IPS-20b (cell line): ENCODE data around the gene RAB10.
"Not testable (repeated sequence)": the region's sequence is repeated elsewhere in the genome, so short reads cannot be mapped to it uniquely, and the experiment has no call there.

ENCODE experiments used
- H3K27ac ChIP-seq: one replicate; pipeline ENCODE4 v1.5.1; 2013; ENCODE audit warnings: low read length
- H3K27me3 ChIP-seq: 2 replicates; pipeline ENCODE4 v1.6.1; 2013; ENCODE audit warnings: mild to moderate bottlenecking, low read length, inconsistent platforms; ENCODE audit not compliant: insufficient read depth
- H3K36me3 ChIP-seq: 2 replicates; pipeline ENCODE4 v1.6.1; 2013; ENCODE audit warnings: low read depth, mild to moderate bottlenecking, inconsistent platforms, low read length, moderate library complexity; ENCODE audit not compliant: insufficient read depth
- H3K4me1 ChIP-seq: 2 replicates; pipeline ENCODE4 v1.6.1; 2013; ENCODE audit warnings: mild to moderate bottlenecking, control low read depth, inconsistent platforms, low read length, moderate library complexity; ENCODE audit not compliant: insufficient read depth
- H3K4me3 ChIP-seq: 2 replicates; pipeline ENCODE4 v1.5.1; 2013; ENCODE audit warnings: mild to moderate bottlenecking, low read length, inconsistent platforms
- H3K9ac ChIP-seq: 2 replicates; pipeline ENCODE4 v1.6.1; 2013; ENCODE audit warnings: low read depth, mild to moderate bottlenecking, inconsistent platforms, low read length, moderate library complexity
- H3K9me3 ChIP-seq: 2 replicates; pipeline ENCODE4 v1.6.1; 2013; ENCODE audit warnings: mild to moderate bottlenecking, low read depth, low read length, inconsistent platforms; ENCODE audit not compliant: insufficient read depth

RAB10 gene

GRCh38 chr2:26018184-26019055, 15.5 kb upstream of the RAB10 start:
- H3K9ac ChIP-seq = no peak overlapping the region

GRCh38 chr2:26020231-26020640, 13.6 kb upstream of the RAB10 start:
- Histone ChIP-seq H3K27ac (no peak overlapping the region), H3K9ac (no peak overlapping the region), H3K4me1 (no peaks in the 10 kb centered on the region), H3K36me3 (no peaks in the 10 kb centered on the region), H3K9me3 (no peaks in the 10 kb centered on the region), H3K4me3 (no peak overlapping the region), H3K27me3 (no peaks in the 10 kb centered on the region)

More at GRCh38 chr2:26018184-26019055, 15.5 kb upstream of the RAB10 start:
- Histone ChIP-seq H3K36me3 (no peaks in the 10 kb centered on the region), H3K4me1 (no peaks in the 10 kb centered on the region), H3K27me3 (no peaks in the 10 kb centered on the region), H3K9me3 (no peaks in the 10 kb centered on the region), H3K4me3 (no peak overlapping the region), H3K27ac (no peak overlapping the region)

- Histone ChIP-seq H3K4me1 (no peaks in the 10 kb centered on the region), H3K9ac (no peak overlapping the region), H3K27me3 (no peaks in the 10 kb centered on the region)
Measured at GRCh38 chr2:26024260-26024659, 9.6 kb upstream of the RAB10 start.

GRCh38 chr2:26025509-26025908, 8.4 kb upstream of the RAB10 start:
- H3K27ac ChIP-seq = no peak overlapping the region

More at GRCh38 chr2:26024260-26024659, 9.6 kb upstream of the RAB10 start:
- Histone ChIP-seq H3K27ac (no peak overlapping the region), H3K4me3 (no peak overlapping the region), H3K36me3 (no peaks in the 10 kb centered on the region), H3K9me3 (no peaks in the 10 kb centered on the region)

GRCh38 chr2:26028083-26028482, 5.8 kb upstream of the RAB10 start:
- not testable (repeated sequence) for H3K9me3 ChIP-seq, H3K4me1 ChIP-seq, H3K9ac ChIP-seq, H3K27me3 ChIP-seq, H3K4me3 ChIP-seq, H3K27ac ChIP-seq, H3K36me3 ChIP-seq

More at GRCh38 chr2:26025509-26025908, 8.4 kb upstream of the RAB10 start:
- Histone ChIP-seq H3K4me1 (no peaks in the 10 kb centered on the region), H3K9ac (no peak overlapping the region), H3K27me3 (no peaks in the 10 kb centered on the region), H3K4me3 (no peak overlapping the region), H3K9me3 (no peaks in the 10 kb centered on the region), H3K36me3 (no peaks in the 10 kb centered on the region)

- H3K4me3 ChIP-seq = peak overlapping the region; percentile 100
- H3K9me3 ChIP-seq, H3K4me1 ChIP-seq, H3K27me3 ChIP-seq, H3K36me3 ChIP-seq: not testable (repeated sequence)
- peak overlapping the region; percentile 97 for H3K27ac ChIP-seq
- peak overlapping the region; percentile 87 for H3K9ac ChIP-seq
Measured at GRCh38 chr2:26032586-26033269, 1.2 kb upstream of the RAB10 start.

GRCh38 chr2:26033270-26033817, 540 bp upstream of the RAB10 start:
- peak overlapping the region; percentile 100 for H3K4me3 ChIP-seq
- peak overlapping the region; percentile 97 for H3K27ac ChIP-seq
- peaks cover 7% of the 10 kb centered on the region for H3K4me1 ChIP-seq
- H3K36me3 ChIP-seq = peaks cover 6% of the 10 kb centered on the region; the same call in 1 of the 2 replicates
- H3K27me3 ChIP-seq = no peaks in the 10 kb centered on the region
- H3K9me3 ChIP-seq = no peaks in the 10 kb centered on the region
- peak overlapping the region; percentile 87 for H3K9ac ChIP-seq

GRCh38 chr2:26034637-26034992, 731 bp downstream of the RAB10 start:
- Histone ChIP-seq H3K9me3 (no peaks in the 10 kb centered on the region), H3K36me3 (peaks cover 6% of the 10 kb centered on the region; the same call in 1 of the 2 replicates), H3K4me3 (peak overlapping the region; percentile 100), H3K27ac (no peak overlapping the region), H3K4me1 (peaks cover 7% of the 10 kb centered on the region), H3K9ac (peak overlapping the region; percentile 97), H3K27me3 (no peaks in the 10 kb centered on the region)

- peaks cover 7% of the 10 kb centered on the region for H3K4me1 ChIP-seq
- no peak overlapping the region for H3K27ac ChIP-seq
- H3K4me3 ChIP-seq = peak overlapping the region; percentile 100
- peaks cover 9% of the 10 kb centered on the region; the same call in 1 of the 2 replicates for H3K36me3 ChIP-seq
- H3K9me3 ChIP-seq = no peaks in the 10 kb centered on the region
- H3K9ac ChIP-seq = peak overlapping the region; percentile 97
- H3K27me3 ChIP-seq = no peaks in the 10 kb centered on the region
Measured at GRCh38 chr2:26035090-26035743, 1.3 kb downstream of the RAB10 start.

- H3K27me3 ChIP-seq = no peaks in the 10 kb centered on the region
- no peak overlapping the region for H3K4me3 ChIP-seq
- H3K9ac ChIP-seq = no peak overlapping the region
- no peak overlapping the region for H3K27ac ChIP-seq
- peaks cover 15% of the 10 kb centered on the region for H3K4me1 ChIP-seq
- no peaks in the 10 kb centered on the region for H3K9me3 ChIP-seq
- peaks cover 13% of the 10 kb centered on the region; the same call in 1 of the 2 replicates for H3K36me3 ChIP-seq
Measured at GRCh38 chr2:26039603-26040323, 5.9 kb downstream of the RAB10 start.

GRCh38 chr2:26043109-26043508, 9.2 kb downstream of the RAB10 start:
- no peak overlapping the region for H3K4me3 ChIP-seq
- no peak overlapping the region for H3K27ac ChIP-seq
- no peak overlapping the region for H3K9ac ChIP-seq
- peaks cover 7% of the 10 kb centered on the region; the same call in 1 of the 2 replicates for H3K36me3 ChIP-seq
- no peaks in the 10 kb centered on the region for H3K9me3 ChIP-seq
- H3K27me3 ChIP-seq = no peaks in the 10 kb centered on the region
- peaks cover 11% of the 10 kb centered on the region for H3K4me1 ChIP-seq
